ENCODE data around the gene SCARF2. TPM values are rescaled to one million over a fixed set of nuclear protein-coding genes. Genes with fewer than 3 reads are reported as not detected.
"Not testable (repeated sequence)": the region's sequence is repeated elsewhere in the genome, so short reads cannot be mapped to it uniquely, and the experiment has no call there.

SCARF2 gene
- total and polyA plus RNA-seq, 8 donors: 15.8 to 36.4 (median 23.5) TPM

DNA sequence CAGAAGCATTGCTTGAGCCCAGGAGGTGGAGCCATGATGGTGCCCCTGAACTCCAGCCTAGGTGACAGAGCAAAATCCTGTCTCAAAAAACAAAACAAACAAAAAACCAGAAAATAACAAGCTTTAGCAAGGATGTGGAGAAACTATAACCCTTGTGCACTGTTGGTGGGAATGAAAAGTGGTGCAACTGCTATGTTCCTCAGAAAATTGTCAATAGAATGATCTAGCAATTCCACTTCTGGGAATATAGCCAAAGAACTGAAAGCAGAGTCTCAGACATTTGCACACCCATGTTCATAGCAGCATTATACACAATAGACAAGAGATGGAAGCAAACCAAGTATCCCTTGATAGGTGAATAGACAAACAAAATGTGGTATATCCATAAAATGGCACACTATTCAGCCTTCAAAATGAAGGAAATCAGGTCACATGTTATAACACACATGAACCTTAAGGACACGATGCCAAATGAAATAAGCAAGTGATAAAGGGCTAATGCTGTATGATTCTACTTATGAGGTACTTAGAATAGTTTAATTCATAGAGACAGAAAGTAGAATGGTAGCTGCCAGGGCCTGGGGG, 42.1 kb upstream of the SCARF2 start:
- DNase-seq: no peak
- H3K4me3 ChIP-seq: no peak overlapping the region
- H3K27me3 ChIP-seq: no peaks in the 10 kb centered on the region
- no peaks in the 10 kb centered on the region for H3K9me3 ChIP-seq
- TF ChIP-seq, protein P1, sequence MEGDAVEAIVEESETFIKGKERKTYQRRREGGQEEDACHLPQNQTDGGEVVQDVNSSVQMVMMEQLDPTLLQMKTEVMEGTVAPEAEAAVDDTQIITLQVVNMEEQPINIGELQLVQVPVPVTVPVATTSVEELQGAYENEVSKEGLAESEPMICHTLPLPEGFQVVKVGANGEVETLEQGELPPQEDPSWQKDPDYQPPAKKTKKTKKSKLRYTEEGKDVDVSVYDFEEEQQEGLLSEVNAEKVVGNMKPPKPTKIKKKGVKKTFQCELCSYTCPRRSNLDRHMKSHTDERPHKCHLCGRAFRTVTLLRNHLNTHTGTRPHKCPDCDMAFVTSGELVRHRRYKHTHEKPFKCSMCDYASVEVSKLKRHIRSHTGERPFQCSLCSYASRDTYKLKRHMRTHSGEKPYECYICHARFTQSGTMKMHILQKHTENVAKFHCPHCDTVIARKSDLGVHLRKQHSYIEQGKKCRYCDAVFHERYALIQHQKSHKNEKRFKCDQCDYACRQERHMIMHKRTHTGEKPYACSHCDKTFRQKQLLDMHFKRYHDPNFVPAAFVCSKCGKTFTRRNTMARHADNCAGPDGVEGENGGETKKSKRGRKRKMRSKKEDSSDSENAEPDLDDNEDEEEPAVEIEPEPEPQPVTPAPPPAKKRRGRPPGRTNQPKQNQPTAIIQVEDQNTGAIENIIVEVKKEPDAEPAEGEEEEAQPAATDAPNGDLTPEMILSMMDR (IDR thresholded peaks at IDR 0.05): no peak
- no peak for ATAC-seq
- intact Hi-C loops (cut with DNase I): no loop called here
- no peaks in the 10 kb centered on the region for H3K4me1 ChIP-seq
- H3K36me3 ChIP-seq: peaks cover 0 to 8% of the 10 kb centered on the region in 2 donors
- H3K27ac ChIP-seq: no peak overlapping the region

DNA sequence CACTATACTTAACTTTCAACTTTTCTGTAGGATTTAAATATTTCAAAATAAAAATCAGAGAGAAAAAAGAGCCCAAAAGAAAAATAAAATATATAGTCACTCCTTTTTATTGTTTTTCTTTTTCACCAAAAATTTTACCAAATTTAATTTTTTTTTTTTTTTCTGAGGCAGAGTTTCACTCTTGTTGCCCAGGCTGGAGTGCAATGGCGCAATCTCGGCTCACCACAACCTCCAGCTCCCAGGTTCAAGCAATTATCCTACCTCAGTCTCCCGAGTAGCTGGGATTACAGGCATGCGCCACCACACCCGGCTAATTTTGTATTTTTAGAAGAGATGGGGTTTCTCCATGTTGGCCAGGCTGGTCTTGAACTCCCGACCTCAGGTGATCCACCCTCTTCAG, 40.4 kb upstream of the SCARF2 start:
- H3K4me1 ChIP-seq; H3K27me3 ChIP-seq; H3K4me3 ChIP-seq; ATAC-seq; H3K27ac ChIP-seq; H3K9me3 ChIP-seq; intact Hi-C loops (cut with DNase I); DNase-seq; H3K36me3 ChIP-seq: not testable (repeated sequence)

DNA sequence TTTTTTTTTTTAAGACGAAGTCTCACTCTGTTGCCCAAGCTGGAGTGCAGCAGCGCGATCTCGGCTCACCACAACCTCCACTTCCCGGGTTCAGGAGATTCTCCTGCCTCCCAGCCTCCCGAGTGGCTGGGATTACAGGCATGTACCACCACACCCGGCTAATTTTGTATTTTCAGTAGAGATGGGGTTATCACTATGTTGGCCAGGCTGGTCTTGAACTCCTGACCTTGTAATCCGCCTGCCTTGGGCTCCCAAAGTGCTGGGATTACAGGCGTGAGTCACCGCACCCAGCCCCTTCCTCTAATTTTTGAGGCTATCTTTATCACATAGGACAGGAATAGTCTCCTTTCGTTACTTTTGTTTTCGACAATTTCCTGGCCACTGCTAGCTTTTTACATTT, 37.9 kb upstream of the SCARF2 start:
- intact Hi-C loops (cut with DNase I); ATAC-seq; H3K27me3 ChIP-seq; H3K4me3 ChIP-seq; DNase-seq; H3K9me3 ChIP-seq; H3K27ac ChIP-seq; H3K4me1 ChIP-seq: not testable (repeated sequence)
- peaks cover 0 to 12% of the 10 kb centered on the region in 2 donors for H3K36me3 ChIP-seq

DNA sequence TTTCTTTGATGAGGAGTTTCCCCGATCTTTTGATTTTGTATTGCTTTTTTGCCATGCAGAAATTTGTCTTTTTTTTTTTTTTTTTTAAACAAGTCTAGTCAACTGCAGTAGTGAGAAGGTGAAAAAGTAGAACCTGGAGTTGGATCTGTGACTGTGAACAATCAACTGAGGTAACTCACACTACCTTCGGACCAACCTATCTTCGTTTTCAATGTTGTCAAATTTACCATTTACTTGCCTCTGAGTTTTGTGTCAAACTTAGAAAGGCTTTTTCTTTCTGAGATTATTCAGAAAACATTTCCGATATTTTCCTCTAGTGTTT, 37.5 kb upstream of the SCARF2 start:
- intact Hi-C loops (cut with DNase I): no loop called here
- no peaks in the 10 kb centered on the region for H3K27me3 ChIP-seq
- DNase-seq (no peak), ATAC-seq (no peak)
- no peaks in the 10 kb centered on the region for H3K9me3 ChIP-seq
- H3K27ac ChIP-seq: no peak overlapping the region
- no peaks in the 10 kb centered on the region for H3K4me1 ChIP-seq
- H3K36me3 ChIP-seq: peaks cover 0 to 12% of the 10 kb centered on the region in 2 donors
- no peak overlapping the region for H3K4me3 ChIP-seq
- TF ChIP-seq, protein P1 (IDR thresholded peaks at IDR 0.05): no peak

DNA sequence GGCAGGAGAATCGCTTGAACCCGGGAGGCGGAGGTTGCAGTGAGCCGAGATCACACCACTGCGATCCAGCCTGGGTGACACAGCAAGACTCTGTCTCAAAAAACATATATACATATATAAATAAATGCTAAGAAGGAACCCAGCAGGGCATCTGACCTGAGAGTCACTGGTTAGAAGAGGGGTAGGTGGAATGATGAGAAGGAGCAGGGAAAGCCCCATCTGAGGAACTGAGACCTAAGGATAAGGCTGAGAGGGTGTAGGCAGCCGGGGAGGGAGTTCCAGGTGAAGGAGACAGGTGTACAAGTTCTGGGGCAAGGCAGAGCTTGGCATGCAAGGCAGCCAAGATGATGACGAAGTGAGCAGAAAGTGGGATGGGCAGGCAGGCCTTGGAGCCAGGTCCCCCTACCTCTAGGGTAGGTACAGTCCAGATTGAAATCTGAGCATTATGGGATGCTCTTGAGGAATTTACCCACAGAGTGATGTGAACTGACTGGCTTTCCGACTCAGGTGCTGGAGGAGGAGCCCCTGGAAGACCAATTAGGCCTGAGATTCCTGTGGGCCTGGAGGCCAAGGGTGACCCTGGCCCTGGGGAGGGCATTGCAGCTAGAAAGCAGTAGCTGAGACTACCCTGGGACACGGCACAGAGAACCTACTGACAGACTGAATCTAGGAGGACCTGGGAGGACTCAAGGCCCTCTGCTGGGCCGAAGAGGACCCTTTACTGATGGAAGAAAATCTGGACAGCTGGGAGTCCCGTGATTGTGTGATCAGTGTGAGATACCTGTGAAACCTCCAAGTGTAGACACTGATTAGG, 35.2 kb upstream of the SCARF2 start:
- TF ChIP-seq, protein P1 (IDR thresholded peaks at IDR 0.05): no peak
- Histone ChIP-seq H3K27ac (no peak overlapping the region), H3K4me1 (no peaks in the 10 kb centered on the region), H3K36me3 (peaks cover 0 to 21% of the 10 kb centered on the region in 2 donors), H3K4me3 (no peak overlapping the region), H3K9me3 (no peaks in the 10 kb centered on the region), H3K27me3 (no peaks in the 10 kb centered on the region)
- intact Hi-C loops (cut with DNase I): no loop called here
- DNase-seq (no peak), ATAC-seq (no peak)

DNA sequence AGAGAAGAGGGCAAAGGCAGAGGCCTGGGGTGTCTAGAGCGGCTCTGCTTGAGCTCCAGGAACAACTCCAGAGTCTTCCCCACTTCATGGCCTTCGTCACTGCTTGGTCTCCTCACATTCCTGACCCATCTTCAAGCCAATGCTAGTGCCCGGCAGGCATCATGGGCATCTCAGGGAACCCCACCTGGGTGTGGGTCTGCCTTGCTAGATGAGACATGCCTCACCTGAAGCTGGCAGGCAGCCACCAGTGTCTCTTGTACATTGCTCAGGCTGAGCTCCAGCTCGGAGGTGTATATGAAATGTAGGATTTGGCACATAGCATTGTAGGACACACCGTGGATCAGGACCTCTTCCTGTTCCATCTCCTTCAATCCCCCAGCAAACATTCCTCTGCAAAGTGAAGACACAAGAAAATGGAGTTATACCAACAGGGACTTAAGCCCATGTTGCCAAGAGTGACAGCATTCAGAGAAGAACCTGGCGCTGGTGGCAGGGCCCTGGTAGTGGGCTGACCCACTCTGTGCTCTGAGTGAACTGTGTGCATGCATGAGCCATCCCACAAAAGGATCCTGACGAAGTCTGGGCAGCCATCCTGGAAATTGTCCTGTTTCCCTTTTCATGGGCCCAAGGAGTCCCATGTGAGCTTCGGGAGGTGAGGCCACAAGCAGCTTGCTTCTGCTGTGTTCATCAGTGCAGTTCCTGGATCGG, 33.7 kb upstream of the SCARF2 start:
- DNase-seq: no peak
- H3K27ac ChIP-seq: no peak overlapping the region
- intact Hi-C loops (cut with DNase I): no loop called here
- H3K4me3 ChIP-seq: no peak overlapping the region
- TF ChIP-seq, protein P1 (IDR thresholded peaks at IDR 0.05): no peak
- H3K4me1 ChIP-seq: no peaks in the 10 kb centered on the region
- no peaks in the 10 kb centered on the region for H3K27me3 ChIP-seq
- no peak for ATAC-seq
- H3K36me3 ChIP-seq: peaks cover 0 to 21% of the 10 kb centered on the region in 2 donors
- no peaks in the 10 kb centered on the region for H3K9me3 ChIP-seq

DNA sequence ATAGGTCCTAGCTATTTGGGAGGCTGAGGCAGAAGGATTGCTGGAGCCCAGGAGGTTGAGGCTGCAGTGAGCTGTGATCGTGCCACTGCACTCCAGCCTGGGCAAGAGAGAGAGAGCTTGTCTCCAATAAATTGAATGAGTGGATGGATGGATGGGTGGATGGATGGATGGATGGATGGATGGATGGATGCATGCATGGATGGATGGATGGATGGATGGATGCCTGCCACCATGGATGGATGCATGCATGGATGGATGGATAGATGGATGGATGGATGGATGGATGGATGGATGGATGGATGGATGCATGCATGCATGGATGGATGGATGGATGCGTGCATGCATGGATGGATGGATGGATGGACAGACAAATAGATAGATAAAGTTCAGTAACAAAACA, 32.9 kb upstream of the SCARF2 start:
- intact Hi-C loops (cut with DNase I); H3K4me3 ChIP-seq; H3K4me1 ChIP-seq; H3K27ac ChIP-seq; H3K27me3 ChIP-seq; H3K9me3 ChIP-seq; DNase-seq; ATAC-seq: not testable (repeated sequence)
- peaks cover 0 to 21% of the 10 kb centered on the region in 2 donors for H3K36me3 ChIP-seq

All from left lung (tissue), 10 donors.